ENCODE results near the gene AFF3. TPM values are rescaled to one million over a fixed set of nuclear protein-coding genes. Genes with fewer than 3 reads are reported as not detected.

Gene AFF3
- total RNA-seq, 1 experiment from 2014 or later: 0.22 TPM

GRCh38 chr2:100043081-100043890 is 99.1 kb downstream of the AFF3 start:
- Histone ChIP-seq H3K4ac (ENCODE audit: low read depth, low read length) (no peak overlapping the region), H2BK5ac (ENCODE audit: insufficient read length, low read length) (no peak overlapping the region), H2BK20ac (ENCODE audit: low read depth, low read length, poor library complexity, severe bottlenecking) (no peak overlapping the region), H4K5ac (ENCODE audit: insufficient read length, low read depth, low read length) (no peak overlapping the region), H3K27ac (ENCODE audit: insufficient read length, low read depth, low read length) (no peak overlapping the region), H3K56ac (ENCODE audit: insufficient read length, low read depth, low read length) (no peak overlapping the region), H2AK5ac (ENCODE audit: insufficient read length, low read length) (no peak overlapping the region), H4K8ac (replicated peaks; ENCODE audit: insufficient read length, low read depth, low read length) (no peak overlapping the region), H3K27me3 (ENCODE audit: insufficient read depth, low read length) (no peaks in the 10 kb centered on the region), H3K79me2 (ENCODE audit: insufficient read depth, low read length) (no peaks in the 10 kb centered on the region), H3K9me3 (ENCODE audit: control insufficient read depth, low read depth, low read length) (no peaks in the 10 kb centered on the region), H3K4me2 (ENCODE audit: insufficient read depth, insufficient read length, low read length) (no peak overlapping the region), H3T11ph (ENCODE audit: low read length) (no peak overlapping the region), H4K20me1 (ENCODE audit: control insufficient read depth, insufficient read depth, insufficient read length) (no peaks in the 10 kb centered on the region), H3K14ac (ENCODE audit: insufficient read depth, low read length) (no peak overlapping the region), H2BK120ac (ENCODE audit: low read depth, low read length, poor library complexity, severe bottlenecking) (no peak overlapping the region), H3K23ac (ENCODE audit: insufficient read length, low read depth, low read length) (no peak overlapping the region), H2BK12ac (ENCODE audit: insufficient read length, low read depth, low read length) (no peak overlapping the region), H3K18ac (ENCODE audit: insufficient read length, low read depth, low read length) (no peak overlapping the region), H3K23me2 (ENCODE audit: insufficient read length, low read depth, low read length, poor library complexity, severe bottlenecking) (no peaks in the 10 kb centered on the region), H3K9ac (ENCODE audit: extremely low read depth, insufficient read length, low read length) (no peak overlapping the region), H2AFZ (ENCODE audit: low read length) (no peak overlapping the region), H3K4me1 (ENCODE audit: insufficient read depth, low read length) (no peaks in the 10 kb centered on the region), H3K79me1 (ENCODE audit: insufficient read depth, low read depth, low read length, poor library complexity, severe bottlenecking) (no peaks in the 10 kb centered on the region), H2BK15ac (ENCODE audit: low read depth, low read length) (no peak overlapping the region), H4K91ac (ENCODE audit: insufficient read length, low read depth, low read length) (no peak overlapping the region)
- no peak overlapping the region for H3K4me3 Mint-ChIP-seq
- WGBS (ENCODE audit: extremely low coverage, insufficient read length, low lambda C conversion rate): no CpG with 5 or more reads among the region's 7 CpGs
- no peak for TF ChIP-seq CTCF (conservative IDR thresholded peaks at IDR 0.05)
- H3K4me1 Mint-ChIP-seq: peaks cover 9 to 19% of the 10 kb centered on the region in 2 experiments
- no peaks in the 10 kb centered on the region for H3K9me3 Mint-ChIP-seq
- peaks cover 17% of the 10 kb centered on the region for H3K27me3 Mint-ChIP-seq (ENCODE audit: low read depth)
- H3K27ac Mint-ChIP-seq: no peak overlapping the region
- no peaks in the 10 kb centered on the region; a peak in 1 of 7 replicates for H3K36me3 Mint-ChIP-seq (ENCODE audit: insufficient read depth in 1 of 3, low read depth in 3 of 3)
- DNase-seq: no peak
